Measurements from ENCODE around the gene PRR14. TPM values are rescaled to one million over a fixed set of nuclear protein-coding genes. Genes with fewer than 3 reads are reported as not detected.

PRR14 gene
- total RNA-seq, 4 donors from 2014 or later: 45.5 to 107 (median 65.0) TPM

GRCh38 chr16:30615358-30616091, 35.2 kb upstream of the PRR14 start:
- no peaks in the 10 kb centered on the region for H3K36me3 ChIP-seq
- H3K4me3 ChIP-seq: no peak overlapping the region
- DNase-seq: peak; percentile 49 to 82 (median 78)
- TF ChIP-seq CTCF (IDR thresholded peaks at IDR 0.05) (peak in 5 of 6 experiments; percentile 40 to 79 (median 69)), POLR2A (IDR thresholded peaks at IDR 0.05) (no peak)
- peaks cover 0 to 3% (median 2%) of the 10 kb centered on the region in 4 donors for H3K4me1 ChIP-seq
- no peaks in the 10 kb centered on the region for H3K27me3 ChIP-seq
- H3K27ac ChIP-seq: no peak overlapping the region
- H3K9me3 ChIP-seq: no peaks in the 10 kb centered on the region

GRCh38 chr16:30619202-30619601, 31.6 kb upstream of the PRR14 start:
- Histone ChIP-seq H3K36me3 (no peaks in the 10 kb centered on the region), H3K27me3 (no peaks in the 10 kb centered on the region), H3K9me3 (no peaks in the 10 kb centered on the region), H3K4me3 (no peak overlapping the region), H3K4me1 (peaks cover 0 to 3% (median 0%) of the 10 kb centered on the region in 4 donors), H3K27ac (no peak overlapping the region)
- no peak for TF ChIP-seq POLR2A (IDR thresholded peaks at IDR 0.05)
- TF ChIP-seq CTCF (IDR thresholded peaks at IDR 0.05): no peak
- no peak for DNase-seq

GRCh38 chr16:30619638-30620037, 31.1 kb upstream of the PRR14 start:
- Histone ChIP-seq H3K4me1 (peaks cover 0 to 3% (median 0%) of the 10 kb centered on the region in 4 donors), H3K27me3 (no peaks in the 10 kb centered on the region), H3K4me3 (no peak overlapping the region), H3K27ac (no peak overlapping the region), H3K9me3 (no peaks in the 10 kb centered on the region), H3K36me3 (no peaks in the 10 kb centered on the region)
- DNase-seq: no peak
- TF ChIP-seq CTCF (IDR thresholded peaks at IDR 0.05) (no peak), POLR2A (IDR thresholded peaks at IDR 0.05) (no peak)

- H3K9me3 ChIP-seq: no peaks in the 10 kb centered on the region
- H3K36me3 ChIP-seq: no peaks in the 10 kb centered on the region
- H3K4me1 ChIP-seq: peaks cover 0 to 3% (median 0%) of the 10 kb centered on the region in 4 donors
- H3K4me3 ChIP-seq: no peak overlapping the region
- no peaks in the 10 kb centered on the region for H3K27me3 ChIP-seq
- H3K27ac ChIP-seq: no peak overlapping the region
- no peak for TF ChIP-seq CTCF (IDR thresholded peaks at IDR 0.05)
- DNase-seq: no peak
Observed at GRCh38 chr16:30620169-30620568, 30.6 kb upstream of the PRR14 start.

- Histone ChIP-seq H3K36me3 (no peaks in the 10 kb centered on the region), H3K27ac (no peak overlapping the region), H3K4me3 (no peak overlapping the region), H3K4me1 (no peaks in the 10 kb centered on the region), H3K27me3 (no peaks in the 10 kb centered on the region), H3K9me3 (no peaks in the 10 kb centered on the region)
- TF ChIP-seq POLR2A (IDR thresholded peaks at IDR 0.05): no peak
- no peak for TF ChIP-seq CTCF (IDR thresholded peaks at IDR 0.05)
- DNase-seq: no peak
Observed at GRCh38 chr16:30621765-30622164, 29.0 kb upstream of the PRR14 start.

Measured in Peyer's patch (tissue), 4 donors.